HL-60 (cell line): Measurements from ENCODE around the gene NFE2L2.

Experiments used
- DNase-seq, 2 experiments: peaks; one replicate each; pipeline ENCODE4 v3.0.0-alpha.2; 2010 to 2020; ENCODE audit warnings: low read depth in 1 of 2, low spot score in 1 of 2
- H3K27ac ChIP-seq: fragments of 250-450 bp; sonication (Bioruptor Pico); replicated peaks from 2 replicates; pipeline ENCODE4 v1.5.1; 2020; ENCODE audit warnings: mild to moderate bottlenecking, moderate library complexity
- H3K27me3 ChIP-seq: fragments of 250-450 bp; sonication (Bioruptor Pico); 2 replicates; pipeline ENCODE4 v1.5.1; 2021; ENCODE audit warnings: mild to moderate bottlenecking, moderate library complexity; ENCODE audit not compliant: insufficient read depth, poor library complexity, severe bottlenecking
- H3K4me3 ChIP-seq: replicated peaks from 2 replicates; pipeline ENCODE4 v1.5.1; 2011; ENCODE audit warnings: mild to moderate bottlenecking, control low read depth, low read length; ENCODE audit not compliant: insufficient read depth
- CTCF ChIP-seq: IDR thresholded peaks from one replicate; pipeline ENCODE4 v1.5.1; 2011; ENCODE audit warnings: low read length, control low read depth, inconsistent platforms; ENCODE audit not compliant: insufficient read depth
- GABPA ChIP-seq: IDR thresholded peaks from 2 replicates; pipeline ENCODE4 v1.6.1; 2012; ENCODE audit warnings: low read depth
- POLR2AphosphoS5 ChIP-seq: IDR thresholded peaks from 2 replicates; pipeline ENCODE4 v1.6.1; 2012; ENCODE audit warnings: low read depth
- SPI1 ChIP-seq: IDR thresholded peaks from 2 replicates; pipeline ENCODE4 v1.6.1; 2012; ENCODE audit warnings: low read depth, mild to moderate bottlenecking, borderline replicate concordance
- TF ChIP-seq, protein P1 (sequence below): IDR thresholded peaks from 2 replicates; pipeline ENCODE4 v1.6.1; 2012; ENCODE audit warnings: low read depth; ENCODE audit not compliant: insufficient replicate concordance

The NFE2L2 gene

DNA sequence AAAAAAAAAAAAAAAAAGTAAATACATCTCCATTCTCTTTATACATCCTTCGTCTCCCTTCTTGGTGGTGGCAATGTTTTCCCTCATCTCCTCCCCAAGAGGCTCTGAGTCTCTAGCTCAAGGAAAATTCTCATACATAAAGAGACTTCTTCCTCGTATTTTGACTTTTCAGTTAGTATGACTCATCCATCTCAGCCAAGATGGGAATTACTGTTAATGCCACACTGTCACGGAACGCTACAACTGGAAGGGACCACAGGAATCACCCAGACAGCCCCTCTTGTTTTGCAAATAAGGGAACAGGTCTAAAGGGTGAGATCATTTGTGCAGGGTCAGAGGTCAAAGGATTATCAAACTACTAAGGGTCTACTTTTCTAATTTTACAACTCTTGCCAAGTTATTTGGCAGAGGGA is 19.5 kb downstream of the NFE2L2 start:
- H3K27ac ChIP-seq, result no peak overlapping the region
- no peaks in the 10 kb centered on the region for H3K27me3 ChIP-seq
- TF ChIP-seq GABPA, result no peak
- TF ChIP-seq POLR2AphosphoS5, result no peak
- TF ChIP-seq, protein P1, sequence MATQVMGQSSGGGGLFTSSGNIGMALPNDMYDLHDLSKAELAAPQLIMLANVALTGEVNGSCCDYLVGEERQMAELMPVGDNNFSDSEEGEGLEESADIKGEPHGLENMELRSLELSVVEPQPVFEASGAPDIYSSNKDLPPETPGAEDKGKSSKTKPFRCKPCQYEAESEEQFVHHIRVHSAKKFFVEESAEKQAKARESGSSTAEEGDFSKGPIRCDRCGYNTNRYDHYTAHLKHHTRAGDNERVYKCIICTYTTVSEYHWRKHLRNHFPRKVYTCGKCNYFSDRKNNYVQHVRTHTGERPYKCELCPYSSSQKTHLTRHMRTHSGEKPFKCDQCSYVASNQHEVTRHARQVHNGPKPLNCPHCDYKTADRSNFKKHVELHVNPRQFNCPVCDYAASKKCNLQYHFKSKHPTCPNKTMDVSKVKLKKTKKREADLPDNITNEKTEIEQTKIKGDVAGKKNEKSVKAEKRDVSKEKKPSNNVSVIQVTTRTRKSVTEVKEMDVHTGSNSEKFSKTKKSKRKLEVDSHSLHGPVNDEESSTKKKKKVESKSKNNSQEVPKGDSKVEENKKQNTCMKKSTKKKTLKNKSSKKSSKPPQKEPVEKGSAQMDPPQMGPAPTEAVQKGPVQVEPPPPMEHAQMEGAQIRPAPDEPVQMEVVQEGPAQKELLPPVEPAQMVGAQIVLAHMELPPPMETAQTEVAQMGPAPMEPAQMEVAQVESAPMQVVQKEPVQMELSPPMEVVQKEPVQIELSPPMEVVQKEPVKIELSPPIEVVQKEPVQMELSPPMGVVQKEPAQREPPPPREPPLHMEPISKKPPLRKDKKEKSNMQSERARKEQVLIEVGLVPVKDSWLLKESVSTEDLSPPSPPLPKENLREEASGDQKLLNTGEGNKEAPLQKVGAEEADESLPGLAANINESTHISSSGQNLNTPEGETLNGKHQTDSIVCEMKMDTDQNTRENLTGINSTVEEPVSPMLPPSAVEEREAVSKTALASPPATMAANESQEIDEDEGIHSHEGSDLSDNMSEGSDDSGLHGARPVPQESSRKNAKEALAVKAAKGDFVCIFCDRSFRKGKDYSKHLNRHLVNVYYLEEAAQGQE, result no peak
- TF ChIP-seq SPI1, result no peak
- no peak for TF ChIP-seq CTCF
- no peak for DNase-seq
- H3K4me3 ChIP-seq, result no peak overlapping the region

DNA sequence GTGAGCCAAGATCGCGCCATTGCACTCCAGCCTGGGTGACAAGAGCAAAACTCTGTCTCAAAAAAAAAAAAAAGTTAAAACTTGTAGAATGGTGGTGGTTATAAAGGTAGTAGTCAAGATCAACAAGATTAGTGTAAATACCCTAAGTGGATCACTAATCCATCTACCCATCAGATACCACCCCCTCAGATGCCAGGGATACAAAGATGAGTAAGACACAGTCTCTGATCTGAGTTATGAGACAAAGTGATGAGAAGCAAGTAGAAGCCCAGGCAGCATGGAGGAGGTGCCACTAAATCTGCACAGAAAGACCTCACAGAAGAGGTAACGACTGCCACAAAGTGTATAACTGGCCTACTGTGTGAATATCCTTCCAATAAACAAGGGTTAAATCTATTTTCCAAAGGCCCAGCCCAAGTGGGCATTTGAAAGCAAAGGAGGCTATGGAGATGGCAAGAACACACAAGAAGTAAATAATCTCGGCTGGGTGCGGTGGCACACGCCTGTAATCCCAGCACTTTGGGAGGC is 20.2 kb downstream of the NFE2L2 start:
- Histone ChIP-seq H3K4me3 (no peak overlapping the region), H3K27ac (no peak overlapping the region), H3K27me3 (no peaks in the 10 kb centered on the region)
- TF ChIP-seq GABPA (no peak), POLR2AphosphoS5 (no peak), CTCF (no peak), SPI1 (no peak)
- TF ChIP-seq, protein P1, result no peak
- no peak for DNase-seq

DNA sequence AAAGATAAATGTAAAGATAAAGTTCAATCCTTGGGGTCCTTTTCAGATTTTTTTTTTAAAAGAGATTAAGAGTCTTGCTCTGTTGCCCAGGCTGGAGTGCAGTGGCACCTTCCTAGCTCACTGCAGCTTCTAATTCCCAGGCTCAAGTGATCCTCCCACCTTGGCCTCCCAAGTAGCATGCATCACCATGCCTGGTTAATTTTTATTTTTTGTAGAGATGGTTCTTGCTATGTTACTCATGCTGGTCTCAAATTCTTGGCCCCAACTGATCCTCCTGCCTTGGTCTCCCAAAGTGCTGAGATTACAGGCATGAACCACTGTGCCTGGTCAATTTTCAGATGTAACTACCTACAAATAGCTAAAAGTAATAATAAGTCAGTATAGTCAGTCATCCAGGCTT is 21.1 kb downstream of the NFE2L2 start:
- Histone ChIP-seq H3K4me3 (no peak overlapping the region), H3K27me3 (no peaks in the 10 kb centered on the region), H3K27ac (no peak overlapping the region)
- no peak for DNase-seq
- no peak for TF ChIP-seq SPI1
- TF ChIP-seq, protein P1, result no peak
- no peak for TF ChIP-seq POLR2AphosphoS5

- Histone ChIP-seq H3K27ac (no peak overlapping the region), H3K27me3 (no peaks in the 10 kb centered on the region), H3K4me3 (no peak overlapping the region)
- TF ChIP-seq GABPA (no peak), CTCF (no peak)
- DNase-seq, result no peak
Measured at GRCh38 chr2:177243073-177243472, 21.5 kb downstream of the NFE2L2 start.
